Myocyte (in vitro differentiated cells): ENCODE data around the gene CCDC187. TPM values are rescaled to one million over a fixed set of nuclear protein-coding genes. Genes with fewer than 3 reads are reported as not detected.

Source experiments
- DNase-seq: peaks from one replicate; pipeline ENCODE4 v3.0.0-alpha.2; 2012; ENCODE audit warnings: low read depth
- total RNA-seq: library from RNA; depleted of rRNA; stranded (reverse); fragments of >200 nt; gene quantifications from 2 replicates; pipeline ENCODE4 v1.2.3, GENCODE V29; 2014

Gene CCDC187
- total RNA-seq, 1 donor from 2014 or later: not detected

GRCh38 chr9:136285501-136286358 is 18.2 kb downstream of the CCDC187 start:
- no peak for DNase-seq

- DNase-seq: no peak
These were observed 18.9 kb downstream of the CCDC187 start for GRCh38 chr9:136284951-136285350.

- DNase-seq: no peak
These were observed 19.6 kb downstream of the CCDC187 start for GRCh38 chr9:136284311-136284710.

- DNase-seq: peak; percentile 84
These were observed 20.3 kb downstream of the CCDC187 start for GRCh38 chr9:136283291-136284235.

GRCh38 chr9:136282272-136282861 is 21.5 kb downstream of the CCDC187 start:
- DNase-seq: no peak

GRCh38 chr9:136281421-136282271 is 22.2 kb downstream of the CCDC187 start:
- no peak for DNase-seq

- no peak for DNase-seq
These were observed 23.2 kb downstream of the CCDC187 start for GRCh38 chr9:136280535-136281315.

GRCh38 chr9:136279471-136279870 is 24.4 kb downstream of the CCDC187 start:
- no peak for DNase-seq

GRCh38 chr9:136278894-136279293 is 25.0 kb downstream of the CCDC187 start:
- no peak for DNase-seq

- DNase-seq: no peak
These were observed 25.7 kb downstream of the CCDC187 start for GRCh38 chr9:136278221-136278620.

GRCh38 chr9:136277746-136278145 is 26.1 kb downstream of the CCDC187 start:
- DNase-seq: no peak

- DNase-seq: no peak
These were observed 27.2 kb downstream of the CCDC187 start for GRCh38 chr9:136276716-136277115.

- no peak for DNase-seq
These were observed 28.1 kb downstream of the CCDC187 start for GRCh38 chr9:136275655-136276429.

- no peak for DNase-seq
These were observed 28.9 kb downstream of the CCDC187 start for GRCh38 chr9:136274786-136275654.

GRCh38 chr9:136273921-136274785 is 29.7 kb downstream of the CCDC187 start:
- no peak for DNase-seq

GRCh38 chr9:136273244-136273865 is 30.5 kb downstream of the CCDC187 start:
- DNase-seq: no peak
